Right cardiac atrium (tissue), 5 donors: ENCODE results near the gene ANKZF1. TPM values are rescaled to one million over a fixed set of nuclear protein-coding genes. Genes with fewer than 3 reads are reported as not detected.
A peak's percentile ranks its signal among the peaks of the same experiment; 100 is the strongest.
"Not testable (repeated sequence)": the region's sequence is repeated elsewhere in the genome, so short reads cannot be mapped to it uniquely, and the experiment has no call there.

Experiments
- ATAC-seq, 2 donors: fragments of 200-7000 bp; cut with Tn5 transposase; one replicate each; pipeline versions ENCODE4 v1.8.0 to v1.9.1; 2020; ENCODE audit warnings: moderate library complexity in 2 of 2, mild to moderate bottlenecking in 1 of 2
- DNase-seq, 3 donors: peaks; one replicate each; pipeline ENCODE4 v3.0.0-alpha.2; 2020
- H3K27ac ChIP-seq: one replicate; pipeline ENCODE4 v1.5.1; 2013; ENCODE audit warnings: mild to moderate bottlenecking, low read length, control low read depth, moderate library complexity
- H3K27me3 ChIP-seq: one replicate; pipeline ENCODE4 v1.6.1; 2013; ENCODE audit not compliant: control insufficient read depth, insufficient read depth
- H3K4me1 ChIP-seq: one replicate; pipeline ENCODE4 v1.6.1; 2013; ENCODE audit warnings: low read length; ENCODE audit not compliant: control insufficient read depth, insufficient read depth
- H3K4me3 ChIP-seq: one replicate; pipeline ENCODE4 v1.5.1; 2013; ENCODE audit warnings: low read length, control low read depth
- H3K9me3 ChIP-seq: one replicate; pipeline ENCODE4 v1.6.1; 2013; ENCODE audit warnings: low read length; ENCODE audit not compliant: control insufficient read depth
- WGBS: extraction: QIAGEN DNeasy Blood & Tissue Kit; methylation state at CpG from one replicate; pipeline ENCODE4 v1.1.7; 2013; 5-methylcytosine and 5-hydroxymethylcytosine counted together
- intact Hi-C, 4 donors: fragments of 100-400 bp; cut with DNase I; formaldehyde crosslinking; loops; one replicate each; pipeline versions ENCODE4 v1.11.0 to v1.14.0; 2022 to 2023
- polyA plus RNA-seq: library from polyadenylated mRNA; stranded (reverse); fragments of 200-250 nt; gene quantifications from one replicate; pipeline ENCODE4 v1.2.3, GENCODE V29; 2013
- total RNA-seq, 4 donors: library from RNA; stranded (reverse); fragmentation: NEBNext Ultra II Directional; extraction: Animal tissue kit (Norgen Biotek cat#: 25700); gene quantifications; one replicate each; pipeline ENCODE4 v1.2.1, GENCODE V29; 2021
- donor health status: healthy with polysubstance abuse.
- donor health status: DM: no; HTN: yes; CAD: no.
- donor health status: DM: no; HTN: no; CAD: no.
- donor health status: DM: no; HTN: yes; CAD: no; lungs with severe emphysema.
- donor health status: DM: yes; HTN: yes; CAD: no.

The ANKZF1 gene
- total and polyA plus RNA-seq, 5 donors: 14.9 to 32.0 (median 25.8) TPM

DNA sequence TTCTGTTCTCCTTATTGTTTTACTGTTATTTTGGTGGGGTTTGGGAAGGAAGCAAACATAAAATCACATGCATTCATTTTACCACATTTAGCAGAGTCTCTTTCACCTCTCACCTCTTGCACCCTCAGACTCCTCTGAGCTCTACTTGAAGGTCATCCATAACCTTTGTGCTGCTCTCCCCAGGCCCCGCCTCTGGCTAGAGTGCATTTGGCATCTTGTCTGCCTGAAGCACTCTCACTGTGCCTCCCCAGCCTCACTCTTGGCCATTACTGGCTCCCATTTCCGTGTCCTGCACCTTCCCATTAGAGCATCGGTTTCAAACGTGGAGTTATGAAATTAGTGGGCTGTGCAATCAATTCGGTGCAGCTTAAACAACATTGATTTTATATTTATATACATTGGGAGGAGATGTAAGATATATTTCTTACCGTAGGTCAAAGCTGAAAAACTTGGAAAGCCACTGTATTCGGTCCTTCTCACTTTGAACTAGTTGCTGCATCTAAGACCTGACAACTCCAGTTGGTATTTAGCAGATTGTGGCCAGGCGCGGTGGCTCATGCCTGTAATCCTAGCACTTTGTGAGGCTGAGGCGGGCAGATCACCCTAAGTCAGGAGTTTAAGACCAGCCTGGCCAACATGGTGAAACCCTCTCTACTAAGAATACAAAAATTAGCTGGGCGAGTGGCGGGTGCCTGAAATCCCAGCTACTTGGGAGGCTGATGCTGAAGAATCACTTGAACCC is 30.0 kb upstream of the ANKZF1 start:
- H3K27ac ChIP-seq: no peak overlapping the region
- no peaks in the 10 kb centered on the region for H3K27me3 ChIP-seq
- WGBS: 81% methylated on average over 12 of the region's 12 CpGs
- intact Hi-C loops: no loop called here
- H3K4me1 ChIP-seq: no peaks in the 10 kb centered on the region
- DNase-seq: peak in 1 of 3 donors; percentile 10
- no peak for ATAC-seq
- no peak overlapping the region for H3K4me3 ChIP-seq
- no peaks in the 10 kb centered on the region for H3K9me3 ChIP-seq

DNA sequence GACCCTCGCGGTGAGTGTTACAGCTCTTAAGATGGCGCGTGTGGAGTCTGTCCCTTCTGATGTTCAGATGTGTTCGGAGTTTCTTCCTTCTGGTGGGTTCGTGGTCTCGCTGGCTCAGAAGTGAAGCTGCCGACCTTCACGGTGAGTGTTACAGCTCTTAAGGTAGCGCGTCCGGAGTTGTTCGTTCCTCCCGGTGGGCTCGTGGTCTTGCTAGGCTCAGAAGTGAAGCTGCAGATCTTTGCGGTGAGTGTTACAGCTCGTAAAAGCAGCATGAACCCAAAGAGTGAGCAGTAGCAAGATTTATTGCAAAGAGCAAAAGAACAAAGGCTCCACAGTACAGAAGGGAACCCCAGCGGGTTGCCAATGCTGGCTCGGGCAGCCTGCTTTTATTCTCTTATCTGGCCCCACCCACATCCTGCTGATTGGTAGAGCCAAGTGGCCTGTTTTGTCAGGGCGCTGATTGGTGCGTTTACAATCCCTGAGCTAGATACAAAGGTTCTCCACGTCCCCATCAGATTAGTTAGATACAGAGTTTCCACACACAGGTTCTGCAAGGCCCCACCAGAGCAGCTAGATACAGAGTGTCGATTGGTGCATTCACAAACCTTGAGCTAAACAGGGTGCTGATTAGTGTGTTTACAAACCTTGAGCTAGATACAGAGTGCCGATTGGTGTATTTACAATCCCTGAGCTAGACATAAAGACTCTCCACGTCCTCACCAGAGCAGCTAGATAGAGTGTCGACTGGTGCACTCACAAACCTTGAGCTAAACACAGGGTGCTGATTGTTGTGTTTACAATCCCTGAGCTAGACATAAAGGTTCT is 28.9 kb upstream of the ANKZF1 start:
- ATAC-seq, H3K27ac ChIP-seq, H3K4me1 ChIP-seq, H3K9me3 ChIP-seq, H3K27me3 ChIP-seq, intact Hi-C loops, H3K4me3 ChIP-seq: not testable (repeated sequence)
- peak in 1 of 3 donors; percentile 22 for DNase-seq
- 80% methylated on average over 25 of the region's 26 CpGs for WGBS

DNA sequence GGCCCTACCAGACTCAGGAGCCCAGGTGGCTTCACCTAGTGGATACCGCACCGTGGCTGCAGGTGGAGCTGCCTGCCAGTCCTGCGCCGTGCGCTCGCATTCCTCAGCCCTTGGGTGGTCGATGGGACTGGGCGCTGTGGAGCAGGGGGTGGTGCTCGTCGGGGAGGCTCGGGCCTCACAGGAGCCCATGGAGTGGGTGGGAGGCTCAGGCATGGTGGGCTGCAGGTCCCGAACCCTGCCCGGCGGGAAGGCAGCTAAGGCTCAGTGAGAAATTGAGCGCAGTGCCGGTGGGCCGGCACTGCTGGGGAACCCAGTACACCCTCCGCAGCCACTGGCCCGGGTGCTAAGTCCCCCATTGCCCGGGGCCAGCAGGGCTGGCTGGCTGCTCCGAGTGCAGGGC is 28.3 kb upstream of the ANKZF1 start:
- intact Hi-C loops, ATAC-seq, H3K27ac ChIP-seq, H3K4me1 ChIP-seq, H3K27me3 ChIP-seq, H3K9me3 ChIP-seq, H3K4me3 ChIP-seq: not testable (repeated sequence)
- WGBS: 93% methylated on average over 20 of the region's 21 CpGs
- DNase-seq: peak in 1 of 3 donors; percentile 44

DNA sequence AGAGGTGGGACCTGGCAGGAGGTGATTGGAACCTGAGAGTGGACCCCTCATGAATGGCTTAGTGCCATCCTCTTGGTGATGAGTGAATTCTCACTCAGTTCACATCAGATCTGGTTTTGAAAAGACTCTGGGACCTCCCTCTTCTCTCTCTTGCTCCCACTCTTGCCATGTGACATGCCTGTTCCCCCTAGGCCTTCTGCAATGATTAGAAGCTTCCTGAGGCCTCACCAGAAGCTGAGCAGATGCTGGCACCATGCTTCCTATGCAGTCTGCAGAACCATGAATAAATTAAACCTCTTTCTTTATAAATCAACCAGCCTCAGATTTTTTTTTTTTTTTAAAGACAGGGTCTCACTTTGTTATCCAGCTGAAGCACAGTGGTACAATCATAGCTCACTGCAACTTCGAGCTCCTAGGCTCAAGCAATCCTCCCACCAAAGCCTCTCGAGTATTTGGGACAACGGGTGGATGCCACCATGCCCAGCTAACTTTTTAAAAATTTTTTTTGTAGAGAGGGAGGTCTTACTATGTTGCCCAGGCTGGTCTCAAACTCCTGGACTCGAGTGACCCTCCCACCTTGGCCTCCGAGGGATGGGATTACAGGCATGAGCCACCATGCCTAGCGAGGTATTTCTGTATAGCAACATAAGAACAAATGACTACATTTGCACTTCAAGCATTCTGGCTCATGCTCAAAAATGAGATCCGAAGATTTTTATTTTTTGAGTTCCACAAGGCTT is 25.0 kb upstream of the ANKZF1 start:
- H3K27me3 ChIP-seq: no peaks in the 10 kb centered on the region
- H3K27ac ChIP-seq: no peak overlapping the region
- H3K9me3 ChIP-seq: no peaks in the 10 kb centered on the region
- no peak for ATAC-seq
- intact Hi-C loops: loop anchor here in 1 of 4 donors (5.0 kb wide), 1 partner anchor 32 kb away; the partner anchor contains the start of gene SLC23A3
- H3K4me1 ChIP-seq: peaks cover 10% of the 10 kb centered on the region
- no peak overlapping the region for H3K4me3 ChIP-seq
- DNase-seq: no peak
- 91% methylated on average over 7 of the region's 7 CpGs for WGBS

DNA sequence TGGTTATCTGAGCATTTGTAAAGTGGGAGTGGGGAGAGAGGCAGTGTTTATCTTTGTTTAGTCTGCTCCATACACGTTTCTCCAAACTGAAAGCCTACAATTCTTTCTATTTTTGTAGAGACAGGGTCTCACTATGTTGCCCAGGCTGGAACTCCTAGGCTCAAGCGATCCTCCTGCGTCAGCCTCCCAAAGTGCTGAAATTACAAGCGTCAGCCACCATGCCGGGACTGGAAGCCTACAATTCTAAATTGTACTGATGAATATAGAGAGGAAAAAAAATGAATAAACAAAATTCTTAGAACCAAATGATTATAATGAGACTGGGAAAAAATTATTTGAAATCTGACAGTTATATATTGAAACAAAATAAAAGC is 24.5 kb upstream of the ANKZF1 start:
- intact Hi-C loops: loop anchor here in 1 of 4 donors (5.0 kb wide), 1 partner anchor 33 kb away; the partner anchor contains the start of gene SLC23A3
- DNase-seq (no peak), ATAC-seq (no peak)
- Histone ChIP-seq H3K4me1 (peaks cover 10% of the 10 kb centered on the region), H3K27ac (no peak overlapping the region), H3K27me3 (no peaks in the 10 kb centered on the region), H3K4me3 (no peak overlapping the region), H3K9me3 (no peaks in the 10 kb centered on the region)
- WGBS: 80% methylated on average over 5 of the region's 5 CpGs

DNA sequence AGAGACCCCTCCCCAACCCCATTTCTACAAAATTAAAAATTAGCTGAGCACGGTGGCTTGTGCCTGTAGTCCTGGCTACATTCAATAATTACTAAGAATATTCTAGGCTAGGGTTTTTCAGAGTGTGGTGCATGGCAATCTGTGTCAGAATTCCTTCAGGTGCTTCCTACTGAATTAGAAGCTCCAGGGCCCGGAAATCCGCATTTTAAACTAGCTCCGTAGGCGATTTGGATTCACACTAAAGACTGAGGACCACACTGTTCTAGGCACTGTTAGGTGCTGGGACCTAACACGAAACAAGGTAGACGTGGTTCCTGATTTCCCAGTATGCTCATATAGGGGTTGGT is 23.7 kb upstream of the ANKZF1 start:
- ATAC-seq: no peak
- peak overlapping the region; percentile 92 for H3K27ac ChIP-seq
- DNase-seq: no peak
- H3K4me3 ChIP-seq: peak overlapping the region; percentile 59
- no peaks in the 10 kb centered on the region for H3K9me3 ChIP-seq
- 19% methylated on average over 7 of the region's 7 CpGs for WGBS
- no peaks in the 10 kb centered on the region for H3K27me3 ChIP-seq
- peaks cover 10% of the 10 kb centered on the region for H3K4me1 ChIP-seq
- intact Hi-C loops: loop anchor here in 1 of 4 donors (5.0 kb wide), 1 partner anchor 34 kb away; the partner anchor contains the start of gene SLC23A3

DNA sequence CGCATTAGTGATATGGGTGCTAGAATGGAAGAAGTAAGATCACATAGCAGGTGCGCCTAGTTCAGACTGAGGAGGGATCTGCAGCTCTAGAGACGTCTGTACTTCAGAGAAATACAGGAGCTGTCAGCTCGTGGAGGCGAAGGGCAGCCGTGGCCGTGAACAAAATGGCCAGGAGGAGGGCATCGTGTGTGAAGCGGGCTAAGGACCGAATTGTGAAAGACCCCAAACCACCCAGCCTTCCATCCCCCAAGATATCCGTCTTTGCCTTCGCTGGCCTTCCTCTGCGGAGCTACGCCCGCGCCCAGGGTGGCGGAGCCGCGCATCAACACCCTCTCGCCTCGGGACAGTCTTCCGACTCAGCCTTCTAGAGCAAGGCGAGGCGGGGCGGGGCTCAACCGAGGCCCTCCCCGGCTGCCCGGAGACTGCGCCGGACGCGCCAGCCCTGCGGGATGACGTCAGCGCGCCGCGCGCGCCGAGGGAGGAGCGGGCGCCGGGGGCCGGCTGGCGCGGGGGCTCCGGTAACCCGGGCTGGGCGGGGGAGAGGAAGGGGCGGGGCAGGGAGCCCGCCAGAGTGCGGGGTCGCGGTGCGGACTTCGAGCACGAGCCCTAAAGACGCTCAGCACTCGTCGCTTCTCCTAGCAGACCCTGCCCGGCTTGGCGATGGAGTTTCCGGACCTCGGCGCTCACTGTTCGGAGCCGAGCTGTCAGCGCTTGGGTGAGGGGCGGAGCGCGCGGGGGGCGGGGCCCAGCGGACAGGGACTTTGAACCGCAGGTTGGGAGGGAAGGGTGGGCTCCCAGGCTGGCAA is 23.1 kb upstream of the ANKZF1 start, which contains the start of gene ZFAND2B:
TSS of gene ZFAND2B (plus strand) at position 455 of the 806 bp plus-strand sequence. CDS start at position 661, 206 bp downstream.
- peak within 1 kb of the TSS; percentile 92 for H3K27ac ChIP-seq
- intact Hi-C loops: loop anchor here in 1 of 4 donors (5.0 kb wide), 1 partner anchor 34 kb away; the partner anchor contains the start of gene SLC23A3
- H3K9me3 ChIP-seq: no peaks in the 10 kb centered on the region
- WGBS: under 1% methylated on average over 76 of the region's 76 CpGs
- H3K27me3 ChIP-seq: no peaks in the 10 kb centered on the region
- peak; percentile 97 to 98 for ATAC-seq
- peak within 1 kb of the TSS; percentile 59 for H3K4me3 ChIP-seq
- DNase-seq: peak; percentile 96 to 99 (median 98)
- peaks cover 10% of the 10 kb centered on the region for H3K4me1 ChIP-seq

DNA sequence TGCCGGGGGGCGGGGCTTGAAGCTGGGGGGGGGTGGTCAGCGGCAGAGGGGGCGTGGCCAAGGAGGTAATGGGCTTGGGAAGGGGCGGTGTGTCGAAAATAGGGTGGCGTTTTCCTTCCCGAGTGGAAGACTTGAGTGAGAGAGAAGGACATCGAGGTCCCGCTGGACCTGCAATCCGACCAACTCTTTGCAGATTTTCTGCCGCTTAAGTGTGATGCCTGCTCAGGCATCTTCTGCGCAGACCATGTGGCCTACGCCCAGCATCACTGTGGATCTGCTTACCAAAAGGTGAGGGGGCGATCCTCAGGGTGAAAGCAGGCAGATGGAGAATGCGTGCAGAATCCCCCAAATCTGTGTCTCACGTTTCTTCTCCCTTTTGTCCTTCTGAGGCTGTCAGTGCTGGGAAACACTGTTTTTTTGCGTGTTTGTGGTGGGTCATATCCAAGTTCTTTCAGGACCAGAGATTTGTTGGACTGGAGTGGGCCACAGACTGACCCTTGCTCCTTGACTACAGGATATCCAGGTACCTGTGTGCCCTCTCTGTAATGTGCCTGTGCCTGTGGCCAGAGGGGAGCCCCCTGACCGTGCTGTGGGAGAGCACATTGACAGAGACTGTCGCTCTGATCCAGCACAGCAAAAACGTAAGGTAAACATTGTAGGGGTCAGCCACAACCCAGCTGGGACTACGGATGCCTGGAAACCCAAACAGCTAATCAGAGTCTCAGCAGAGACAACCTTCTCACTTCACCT is 22.3 kb upstream of the ANKZF1 start:
- intact Hi-C loops: loop anchor here in 1 of 4 donors (5.0 kb wide), 1 partner anchor 35 kb away; the partner anchor contains the start of gene SLC23A3
- no peak for DNase-seq
- WGBS: 12% methylated on average over 22 of the region's 22 CpGs
- Histone ChIP-seq H3K27me3 (no peaks in the 10 kb centered on the region), H3K4me3 (peak overlapping the region; percentile 59), H3K27ac (peak overlapping the region; percentile 82), H3K9me3 (no peaks in the 10 kb centered on the region), H3K4me1 (peaks cover 10% of the 10 kb centered on the region)
- no peak for ATAC-seq

DNA sequence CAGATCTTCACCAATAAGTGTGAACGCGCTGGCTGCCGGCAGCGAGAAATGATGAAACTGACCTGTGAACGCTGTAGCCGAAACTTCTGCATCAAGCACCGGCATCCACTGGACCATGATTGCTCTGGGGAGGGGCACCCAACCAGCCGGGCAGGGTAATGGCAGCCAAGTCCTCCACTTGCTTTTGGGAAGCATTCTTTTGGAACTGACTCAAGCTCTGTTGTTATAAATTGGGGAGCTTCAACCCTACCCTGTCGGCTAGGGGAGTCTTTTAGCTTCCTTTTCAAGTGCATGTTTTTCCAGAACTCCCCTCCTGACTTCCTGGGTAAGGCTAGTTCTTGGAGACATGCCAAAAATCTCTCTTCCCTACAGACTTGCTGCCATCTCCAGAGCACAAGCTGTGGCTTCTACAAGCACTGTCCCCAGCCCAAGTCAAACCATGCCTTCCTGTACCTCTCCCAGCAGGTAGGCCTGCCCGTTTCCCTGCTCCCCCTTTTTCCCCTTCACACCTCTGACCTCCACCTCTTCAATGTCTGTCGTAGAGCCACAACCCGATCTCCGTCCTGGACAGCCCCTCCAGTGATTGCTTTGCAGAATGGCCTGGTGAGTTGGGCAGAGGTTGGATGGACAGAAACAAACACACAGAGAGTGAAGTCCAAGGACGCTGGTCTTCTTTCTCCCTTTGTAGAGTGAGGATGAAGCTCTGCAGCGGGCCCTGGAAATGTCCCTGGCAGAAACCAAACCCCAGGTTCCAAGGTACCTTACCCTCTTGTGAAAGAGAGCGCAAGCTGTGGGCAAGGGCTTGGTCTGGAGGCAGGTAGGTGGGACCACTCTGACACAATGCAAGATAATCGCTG is 21.5 kb upstream of the ANKZF1 start:
- WGBS: 65% methylated on average over 17 of the region's 17 CpGs
- H3K27ac ChIP-seq: peak overlapping the region; percentile 82

More for the DNA sequence above, 21.5 kb upstream of the ANKZF1 start:
- Histone ChIP-seq H3K9me3 (no peaks in the 10 kb centered on the region), H3K4me1 (peaks cover 10% of the 10 kb centered on the region), H3K27me3 (no peaks in the 10 kb centered on the region), H3K4me3 (no peak overlapping the region)
- ATAC-seq (no peak), DNase-seq (peak in 2 of 3 donors; percentile 40 to 55)
- intact Hi-C loops: loop anchor here in 1 of 4 donors (5.0 kb wide), 1 partner anchor 36 kb away; the partner anchor contains the start of gene SLC23A3
